GM11168 (cell line): ENCODE measurements around the gene SUSD1.

Experiments used
- in situ Hi-C: fragments of 300-500 bp; cut with MboI; formaldehyde crosslinking; loops from one replicate; pipeline ENCODE4 v1.12.0; 2022; ENCODE audit warnings: low sequenced_read_pairs; ENCODE audit not compliant: unreplicated experiment

SUSD1 gene

GRCh38 chr9:112048924-112049691 lies 126.0 kb downstream of the SUSD1 start:
- in situ Hi-C loops, result no loop called here

- in situ Hi-C loops, result no loop called here
Observed at GRCh38 chr9:112047538-112048066, 127.5 kb downstream of the SUSD1 start.

GRCh38 chr9:112046181-112046580 lies 128.9 kb downstream of the SUSD1 start:
- in situ Hi-C loops, result no loop called here

GRCh38 chr9:112044881-112045280 lies 130.2 kb downstream of the SUSD1 start:
- in situ Hi-C loops, result no loop called here

- in situ Hi-C loops, result no loop called here
Observed at GRCh38 chr9:112044186-112044585, 130.9 kb downstream of the SUSD1 start.

- in situ Hi-C loops, result no loop called here
Observed at GRCh38 chr9:112043423-112043822, 131.7 kb downstream of the SUSD1 start.

GRCh38 chr9:112042769-112043168 lies 132.3 kb downstream of the SUSD1 start:
- in situ Hi-C loops, result no loop called here

GRCh38 chr9:112042244-112042638 lies 132.9 kb downstream of the SUSD1 start:
- in situ Hi-C loops, result no loop called here

- in situ Hi-C loops, result no loop called here
Observed at GRCh38 chr9:112041536-112042243, 133.4 kb downstream of the SUSD1 start.

- in situ Hi-C loops, result no loop called here
Observed at GRCh38 chr9:112041199-112041535, 133.9 kb downstream of the SUSD1 start.

- in situ Hi-C loops, result no loop called here
Observed at GRCh38 chr9:112038017-112038408, 137.1 kb downstream of the SUSD1 start.

GRCh38 chr9:112037281-112038016 lies 137.6 kb downstream of the SUSD1 start:
- in situ Hi-C loops, result no loop called here

- in situ Hi-C loops, result no loop called here
Observed at GRCh38 chr9:112035166-112035826, 139.8 kb downstream of the SUSD1 start.

GRCh38 chr9:112034216-112034611 lies 140.9 kb downstream of the SUSD1 start:
- in situ Hi-C loops, result no loop called here

- in situ Hi-C loops, result no loop called here
Observed at GRCh38 chr9:112033237-112034215, 141.6 kb downstream of the SUSD1 start.

GRCh38 chr9:112032743-112033142 lies 142.4 kb downstream of the SUSD1 start:
- in situ Hi-C loops, result no loop called here

- in situ Hi-C loops, result no loop called here
Observed at GRCh38 chr9:112032009-112032408, 143.1 kb downstream of the SUSD1 start.

- in situ Hi-C loops, result no loop called here
Observed at GRCh38 chr9:112031400-112031799, 143.7 kb downstream of the SUSD1 start.

- in situ Hi-C loops, result no loop called here
Observed at GRCh38 chr9:112029921-112030444, 145.1 kb downstream of the SUSD1 start.
